ENCODE results near the gene STK40. TPM values are rescaled to one million over a fixed set of nuclear protein-coding genes. Genes with fewer than 3 reads are reported as not detected.

The STK40 gene
- total and polyA plus RNA-seq, 9 of the 15 experiments (the other 6 are each of a cell fraction or from before 2014, with no cell fraction given), result 0.69 to 94.3 (median 39.1) TPM

DNA sequence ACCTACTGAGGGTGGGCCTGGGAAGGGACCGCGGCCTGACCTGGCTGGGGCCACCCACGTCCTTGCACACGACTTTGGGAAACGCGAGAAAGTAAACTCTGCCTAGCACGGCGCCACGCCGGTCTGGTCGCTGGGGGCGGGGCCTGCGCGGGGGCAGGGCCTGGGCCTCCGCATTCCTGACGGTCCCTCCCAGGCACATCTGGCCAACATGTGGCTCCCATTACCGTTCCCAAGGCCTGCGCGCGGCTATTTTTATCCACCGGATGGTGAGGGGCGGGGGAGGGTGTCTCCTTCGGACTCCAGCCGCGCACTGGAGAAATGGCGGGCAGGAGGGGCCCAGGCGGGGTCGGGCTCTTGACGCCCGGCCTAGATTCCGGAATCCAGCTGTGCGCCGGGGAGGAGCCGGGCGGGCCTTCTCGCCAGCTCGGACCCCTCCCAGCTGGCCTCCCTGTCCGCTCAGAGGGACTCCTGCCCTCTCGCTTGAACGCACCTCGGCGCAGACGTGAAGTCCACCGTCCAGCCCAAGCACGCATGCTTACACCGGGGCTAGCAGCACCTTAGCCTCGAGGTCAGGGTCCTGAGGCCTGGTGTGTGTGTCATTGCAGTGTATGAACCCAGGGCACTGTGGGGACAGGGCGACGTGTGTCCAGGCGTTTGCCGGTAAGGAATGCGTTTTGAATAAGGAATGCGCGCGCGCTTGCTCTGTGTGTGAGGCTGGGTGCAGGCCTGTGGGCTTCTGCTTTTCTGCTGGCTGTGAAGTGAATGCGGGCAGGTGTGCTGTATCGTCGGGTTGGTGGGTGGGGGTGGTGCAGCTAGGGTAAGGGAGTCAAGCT is 64.4 kb downstream of the STK40 start (continued):
- TF ChIP-seq TFAM (CRISPR knock-in tag; conservative IDR thresholded peaks at IDR 0.05) (no peak), SIN3A (IDR thresholded peaks at IDR 0.05; ENCODE audit: borderline replicate concordance in 2 of 2, control insufficient read depth in 1 of 2, low read depth in 2 of 2, low read length in 2 of 2) (peak; percentile 83 to 96; a peak in 2 of 4 replicates), ZNF57 (CRISPR knock-in tag; IDR thresholded peaks at IDR 0.05) (peak; percentile 66; the same call in 1 of the 2 replicates), GATAD2B (IDR thresholded peaks at IDR 0.05; ENCODE audit: borderline replicate concordance) (0 out of 2 replicates have a peak, but pooled peaks have one; percentile 18), HNRNPL (IDR thresholded peaks at IDR 0.05; ENCODE audit: low read depth, low read length) (no peak), MYNN (IDR thresholded peaks at IDR 0.05) (peak; percentile 74; the same call in 1 of the 2 replicates), MYNN (CRISPR knock-in tag; IDR thresholded peaks at IDR 0.05) (no peak), ESRRB (CRISPR knock-in tag; IDR thresholded peaks at IDR 0.05; ENCODE audit: borderline replicate concordance) (no peak), KLF13 (tag; IDR thresholded peaks at IDR 0.05; ENCODE audit: borderline replicate concordance, low read depth) (peak; percentile 78), FOXK2 (conservative IDR thresholded peaks at IDR 0.05 in 1 of 2, IDR thresholded peaks at IDR 0.05 in 1 of 2; ENCODE audit: low read depth in 2 of 2) (peak; percentile 62 to 66; a peak in 3 of 4 replicates), SAFB (IDR thresholded peaks at IDR 0.05; ENCODE audit: borderline replicate concordance, low read depth, low read length) (no peak; the same call in 1 of the 2 replicates), ZNF263 (CRISPR knock-in tag; IDR thresholded peaks at IDR 0.05; ENCODE audit: borderline replicate concordance) (peak; percentile 84; the same call in 1 of the 2 replicates), PHF21A (IDR thresholded peaks at IDR 0.05; ENCODE audit: borderline replicate concordance, low read depth) (0 out of 2 replicates have a peak, but pooled peaks have one; percentile 73), RAD51 (IDR thresholded peaks at IDR 0.05; ENCODE audit: borderline replicate concordance, low read depth) (no peak; the same call in 1 of the 2 replicates)
- TF ChIP-seq, protein P1, sequence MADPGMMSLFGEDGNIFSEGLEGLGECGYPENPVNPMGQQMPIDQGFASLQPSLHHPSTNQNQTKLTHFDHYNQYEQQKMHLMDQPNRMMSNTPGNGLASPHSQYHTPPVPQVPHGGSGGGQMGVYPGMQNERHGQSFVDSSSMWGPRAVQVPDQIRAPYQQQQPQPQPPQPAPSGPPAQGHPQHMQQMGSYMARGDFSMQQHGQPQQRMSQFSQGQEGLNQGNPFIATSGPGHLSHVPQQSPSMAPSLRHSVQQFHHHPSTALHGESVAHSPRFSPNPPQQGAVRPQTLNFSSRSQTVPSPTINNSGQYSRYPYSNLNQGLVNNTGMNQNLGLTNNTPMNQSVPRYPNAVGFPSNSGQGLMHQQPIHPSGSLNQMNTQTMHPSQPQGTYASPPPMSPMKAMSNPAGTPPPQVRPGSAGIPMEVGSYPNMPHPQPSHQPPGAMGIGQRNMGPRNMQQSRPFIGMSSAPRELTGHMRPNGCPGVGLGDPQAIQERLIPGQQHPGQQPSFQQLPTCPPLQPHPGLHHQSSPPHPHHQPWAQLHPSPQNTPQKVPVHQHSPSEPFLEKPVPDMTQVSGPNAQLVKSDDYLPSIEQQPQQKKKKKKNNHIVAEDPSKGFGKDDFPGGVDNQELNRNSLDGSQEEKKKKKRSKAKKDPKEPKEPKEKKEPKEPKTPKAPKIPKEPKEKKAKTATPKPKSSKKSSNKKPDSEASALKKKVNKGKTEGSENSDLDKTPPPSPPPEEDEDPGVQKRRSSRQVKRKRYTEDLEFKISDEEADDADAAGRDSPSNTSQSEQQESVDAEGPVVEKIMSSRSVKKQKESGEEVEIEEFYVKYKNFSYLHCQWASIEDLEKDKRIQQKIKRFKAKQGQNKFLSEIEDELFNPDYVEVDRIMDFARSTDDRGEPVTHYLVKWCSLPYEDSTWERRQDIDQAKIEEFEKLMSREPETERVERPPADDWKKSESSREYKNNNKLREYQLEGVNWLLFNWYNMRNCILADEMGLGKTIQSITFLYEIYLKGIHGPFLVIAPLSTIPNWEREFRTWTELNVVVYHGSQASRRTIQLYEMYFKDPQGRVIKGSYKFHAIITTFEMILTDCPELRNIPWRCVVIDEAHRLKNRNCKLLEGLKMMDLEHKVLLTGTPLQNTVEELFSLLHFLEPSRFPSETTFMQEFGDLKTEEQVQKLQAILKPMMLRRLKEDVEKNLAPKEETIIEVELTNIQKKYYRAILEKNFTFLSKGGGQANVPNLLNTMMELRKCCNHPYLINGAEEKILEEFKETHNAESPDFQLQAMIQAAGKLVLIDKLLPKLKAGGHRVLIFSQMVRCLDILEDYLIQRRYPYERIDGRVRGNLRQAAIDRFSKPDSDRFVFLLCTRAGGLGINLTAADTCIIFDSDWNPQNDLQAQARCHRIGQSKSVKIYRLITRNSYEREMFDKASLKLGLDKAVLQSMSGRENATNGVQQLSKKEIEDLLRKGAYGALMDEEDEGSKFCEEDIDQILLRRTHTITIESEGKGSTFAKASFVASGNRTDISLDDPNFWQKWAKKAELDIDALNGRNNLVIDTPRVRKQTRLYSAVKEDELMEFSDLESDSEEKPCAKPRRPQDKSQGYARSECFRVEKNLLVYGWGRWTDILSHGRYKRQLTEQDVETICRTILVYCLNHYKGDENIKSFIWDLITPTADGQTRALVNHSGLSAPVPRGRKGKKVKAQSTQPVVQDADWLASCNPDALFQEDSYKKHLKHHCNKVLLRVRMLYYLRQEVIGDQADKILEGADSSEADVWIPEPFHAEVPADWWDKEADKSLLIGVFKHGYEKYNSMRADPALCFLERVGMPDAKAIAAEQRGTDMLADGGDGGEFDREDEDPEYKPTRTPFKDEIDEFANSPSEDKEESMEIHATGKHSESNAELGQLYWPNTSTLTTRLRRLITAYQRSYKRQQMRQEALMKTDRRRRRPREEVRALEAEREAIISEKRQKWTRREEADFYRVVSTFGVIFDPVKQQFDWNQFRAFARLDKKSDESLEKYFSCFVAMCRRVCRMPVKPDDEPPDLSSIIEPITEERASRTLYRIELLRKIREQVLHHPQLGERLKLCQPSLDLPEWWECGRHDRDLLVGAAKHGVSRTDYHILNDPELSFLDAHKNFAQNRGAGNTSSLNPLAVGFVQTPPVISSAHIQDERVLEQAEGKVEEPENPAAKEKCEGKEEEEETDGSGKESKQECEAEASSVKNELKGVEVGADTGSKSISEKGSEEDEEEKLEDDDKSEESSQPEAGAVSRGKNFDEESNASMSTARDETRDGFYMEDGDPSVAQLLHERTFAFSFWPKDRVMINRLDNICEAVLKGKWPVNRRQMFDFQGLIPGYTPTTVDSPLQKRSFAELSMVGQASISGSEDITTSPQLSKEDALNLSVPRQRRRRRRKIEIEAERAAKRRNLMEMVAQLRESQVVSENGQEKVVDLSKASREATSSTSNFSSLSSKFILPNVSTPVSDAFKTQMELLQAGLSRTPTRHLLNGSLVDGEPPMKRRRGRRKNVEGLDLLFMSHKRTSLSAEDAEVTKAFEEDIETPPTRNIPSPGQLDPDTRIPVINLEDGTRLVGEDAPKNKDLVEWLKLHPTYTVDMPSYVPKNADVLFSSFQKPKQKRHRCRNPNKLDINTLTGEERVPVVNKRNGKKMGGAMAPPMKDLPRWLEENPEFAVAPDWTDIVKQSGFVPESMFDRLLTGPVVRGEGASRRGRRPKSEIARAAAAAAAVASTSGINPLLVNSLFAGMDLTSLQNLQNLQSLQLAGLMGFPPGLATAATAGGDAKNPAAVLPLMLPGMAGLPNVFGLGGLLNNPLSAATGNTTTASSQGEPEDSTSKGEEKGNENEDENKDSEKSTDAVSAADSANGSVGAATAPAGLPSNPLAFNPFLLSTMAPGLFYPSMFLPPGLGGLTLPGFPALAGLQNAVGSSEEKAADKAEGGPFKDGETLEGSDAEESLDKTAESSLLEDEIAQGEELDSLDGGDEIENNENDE (IDR thresholded peaks at IDR 0.05; ENCODE audit: low read depth, low read length), result no peak
